DOHH2 (cell line): Measurements from ENCODE around the gene SYTL5.

Experiments used
- H3F3A ChIP-seq: fragments of 200-600 bp; sonication (generic), shearing (Covaris generic); 2 replicates; pipeline ENCODE4 v1.6.0; 2016; ENCODE audit warnings: antibody characterized with exemption, mild to moderate bottlenecking; ENCODE audit not compliant: control insufficient read depth, insufficient read depth
- H3K27ac ChIP-seq: fragments of 200-600 bp; sonication (generic); 2 replicates; pipeline ENCODE4 v1.5.1; 2014; ENCODE audit warnings: low read depth, mild to moderate bottlenecking, low read length, moderate library complexity
- H3K27me3 ChIP-seq: fragments of 200-600 bp; sonication (generic); 2 replicates; pipeline ENCODE4 v1.6.1; 2014; ENCODE audit warnings: mild to moderate bottlenecking, low read length, mixed read lengths; ENCODE audit not compliant: control insufficient read depth
- H3K36me3 ChIP-seq: fragments of 200-600 bp; sonication (generic); 2 replicates; pipeline ENCODE4 v1.6.1; 2014; ENCODE audit warnings: mild to moderate bottlenecking, low read length, moderate library complexity, mixed read lengths; ENCODE audit not compliant: control insufficient read depth
- H3K4me1 ChIP-seq: fragments of 200-600 bp; sonication (generic); 2 replicates; pipeline ENCODE4 v1.6.1; 2014; ENCODE audit warnings: mild to moderate bottlenecking, low read length, mixed read lengths; ENCODE audit not compliant: control insufficient read depth
- H3K4me2 ChIP-seq: fragments of 200-600 bp; sonication (generic); 2 replicates; pipeline ENCODE4 v1.6.0; 2014; ENCODE audit warnings: mild to moderate bottlenecking, low read length, moderate library complexity
- H3K4me3 ChIP-seq: fragments of 200-600 bp; sonication (generic); 2 replicates; pipeline ENCODE4 v1.5.1; 2014; ENCODE audit warnings: mild to moderate bottlenecking, low read length, mixed read lengths
- H3K79me2 ChIP-seq: fragments of 200-600 bp; sonication (generic); 2 replicates; pipeline ENCODE4 v1.6.1; 2014; ENCODE audit warnings: mild to moderate bottlenecking, low read length, mixed read lengths; ENCODE audit not compliant: control insufficient read depth
- H3K9me2 ChIP-seq: fragments of 200-600 bp; sonication (generic); replicated peaks from 2 replicates; pipeline ENCODE4 v1.6.1; 2014; ENCODE audit warnings: mild to moderate bottlenecking, low read length, mixed read lengths; ENCODE audit not compliant: control insufficient read depth
- H3K9me3 ChIP-seq: fragments of 200-600 bp; sonication (generic); 2 replicates; pipeline ENCODE4 v1.6.1; 2014; ENCODE audit warnings: antibody characterized with exemption, low read length, mixed read lengths; ENCODE audit not compliant: control insufficient read depth, insufficient read depth
- H4K20me1 ChIP-seq: fragments of 200-600 bp; sonication (generic); 2 replicates; pipeline ENCODE4 v1.6.0; 2014; ENCODE audit warnings: low read depth, mild to moderate bottlenecking, antibody characterized with exemption, low read length, moderate library complexity; ENCODE audit not compliant: control insufficient read depth, insufficient read depth
- EZH2phosphoT487 ChIP-seq: fragments of 200-600 bp; sonication (generic); IDR thresholded peaks from 2 replicates; pipeline ENCODE4 v1.6.1; 2017; ENCODE audit warnings: borderline replicate concordance, mild to moderate bottlenecking, antibody characterized with exemption, low read length, moderate library complexity, mixed read lengths
- TF ChIP-seq, protein P1 (sequence below): fragments of 200-600 bp; sonication (generic); IDR thresholded peaks from one replicate; pipeline ENCODE4 v1.5.1; 2014; ENCODE audit warnings: antibody characterized with exemption, mild to moderate bottlenecking, low read depth, low read length; ENCODE audit not compliant: poor library complexity, severe bottlenecking

Gene SYTL5

DNA sequence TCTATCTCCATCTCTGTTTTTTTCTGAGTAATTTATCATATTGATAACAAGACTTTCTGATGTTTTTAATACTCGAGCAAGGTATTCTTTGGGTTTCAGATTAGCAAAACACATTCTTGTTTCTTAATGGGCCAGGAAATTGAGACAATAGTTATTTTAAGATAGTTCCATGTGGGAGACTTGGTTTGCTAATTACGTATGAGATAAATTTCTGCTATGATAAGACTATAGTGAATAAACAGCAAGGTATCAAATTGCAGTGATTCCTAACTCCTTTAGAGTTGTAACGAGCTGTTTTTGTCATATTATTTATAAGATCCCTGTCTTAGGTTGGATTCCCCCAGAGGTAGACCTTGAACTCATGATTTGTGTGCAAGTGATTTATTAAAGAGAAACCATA is 38.3 kb downstream of the SYTL5 start:
- no peak for TF ChIP-seq EZH2phosphoT487
- H3F3A ChIP-seq = no peaks in the 10 kb centered on the region
- H3K4me2 ChIP-seq = no peak overlapping the region

DNA sequence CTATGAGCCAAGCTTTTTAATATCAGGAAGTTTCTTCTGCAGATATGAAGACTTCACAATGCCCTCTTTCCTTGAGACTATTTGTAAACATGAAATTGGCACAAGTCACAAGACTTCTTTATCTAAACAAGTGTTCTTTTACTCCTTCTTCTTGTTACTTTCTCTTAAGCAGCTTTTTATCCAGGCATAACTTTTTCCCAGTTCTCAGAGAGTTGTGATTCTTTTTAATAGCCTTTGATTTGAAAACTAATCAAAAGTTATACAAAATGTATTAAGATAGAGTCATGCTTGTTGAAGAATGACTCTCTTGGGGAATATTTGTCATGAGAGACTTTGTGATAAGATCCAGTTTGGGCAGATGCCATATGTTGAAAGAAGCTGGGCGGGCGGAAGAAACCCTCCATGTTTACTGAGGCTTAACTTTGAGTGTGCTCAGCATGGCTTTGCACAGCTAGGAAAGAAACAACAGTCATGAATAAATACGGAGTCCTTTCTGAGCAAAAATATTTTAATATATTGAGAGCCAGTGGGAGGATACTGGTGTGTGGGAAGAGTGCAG is 39.3 kb downstream of the SYTL5 start:
- no peaks in the 10 kb centered on the region for H3F3A ChIP-seq
- H3K79me2 ChIP-seq = no peaks in the 10 kb centered on the region
- H3K4me1 ChIP-seq = no peaks in the 10 kb centered on the region
- H3K4me2 ChIP-seq = no peak overlapping the region
- no peak overlapping the region for H3K27ac ChIP-seq
- no peaks in the 10 kb centered on the region for H3K9me3 ChIP-seq
- no peaks in the 10 kb centered on the region for H4K20me1 ChIP-seq
- no peaks in the 10 kb centered on the region for H3K9me2 ChIP-seq
- no peak for TF ChIP-seq EZH2phosphoT487
- TF ChIP-seq, protein P1, sequence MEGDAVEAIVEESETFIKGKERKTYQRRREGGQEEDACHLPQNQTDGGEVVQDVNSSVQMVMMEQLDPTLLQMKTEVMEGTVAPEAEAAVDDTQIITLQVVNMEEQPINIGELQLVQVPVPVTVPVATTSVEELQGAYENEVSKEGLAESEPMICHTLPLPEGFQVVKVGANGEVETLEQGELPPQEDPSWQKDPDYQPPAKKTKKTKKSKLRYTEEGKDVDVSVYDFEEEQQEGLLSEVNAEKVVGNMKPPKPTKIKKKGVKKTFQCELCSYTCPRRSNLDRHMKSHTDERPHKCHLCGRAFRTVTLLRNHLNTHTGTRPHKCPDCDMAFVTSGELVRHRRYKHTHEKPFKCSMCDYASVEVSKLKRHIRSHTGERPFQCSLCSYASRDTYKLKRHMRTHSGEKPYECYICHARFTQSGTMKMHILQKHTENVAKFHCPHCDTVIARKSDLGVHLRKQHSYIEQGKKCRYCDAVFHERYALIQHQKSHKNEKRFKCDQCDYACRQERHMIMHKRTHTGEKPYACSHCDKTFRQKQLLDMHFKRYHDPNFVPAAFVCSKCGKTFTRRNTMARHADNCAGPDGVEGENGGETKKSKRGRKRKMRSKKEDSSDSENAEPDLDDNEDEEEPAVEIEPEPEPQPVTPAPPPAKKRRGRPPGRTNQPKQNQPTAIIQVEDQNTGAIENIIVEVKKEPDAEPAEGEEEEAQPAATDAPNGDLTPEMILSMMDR = no peak
- no peak overlapping the region for H3K4me3 ChIP-seq
- no peaks in the 10 kb centered on the region for H3K27me3 ChIP-seq
- no peaks in the 10 kb centered on the region for H3K36me3 ChIP-seq

More for the DNA sequence above, 38.3 kb downstream of the SYTL5 start:
- Histone ChIP-seq H3K4me3 (no peak overlapping the region), H3K27me3 (no peaks in the 10 kb centered on the region), H4K20me1 (no peaks in the 10 kb centered on the region), H3K4me1 (no peaks in the 10 kb centered on the region), H3K9me2 (no peaks in the 10 kb centered on the region), H3K9me3 (no peaks in the 10 kb centered on the region), H3K27ac (no peak overlapping the region), H3K79me2 (no peaks in the 10 kb centered on the region), H3K36me3 (no peaks in the 10 kb centered on the region)

DNA sequence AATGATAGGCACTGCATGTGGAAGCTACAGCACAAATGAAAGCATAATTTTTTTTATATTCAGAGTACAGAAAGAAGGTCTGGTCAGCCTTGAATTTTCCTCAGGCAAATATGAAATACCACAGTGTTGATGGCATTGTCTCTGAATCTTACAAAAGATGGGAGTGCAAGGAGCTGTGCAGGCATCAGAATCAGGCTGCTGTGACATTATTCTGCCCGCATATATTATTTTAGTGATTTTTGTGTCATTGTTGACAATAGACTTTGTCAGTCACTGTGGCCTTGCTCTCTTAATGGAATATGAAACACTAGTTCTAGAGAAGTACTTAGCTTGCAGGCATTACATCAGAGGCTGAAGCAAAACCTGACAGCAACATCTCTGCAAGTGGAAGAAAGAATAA is 42.5 kb downstream of the SYTL5 start:
- H3K9me3 ChIP-seq = no peaks in the 10 kb centered on the region
- TF ChIP-seq, protein P1 = no peak
- no peak for TF ChIP-seq EZH2phosphoT487
- H4K20me1 ChIP-seq = no peaks in the 10 kb centered on the region
- no peaks in the 10 kb centered on the region for H3K4me1 ChIP-seq
- no peak overlapping the region for H3K4me2 ChIP-seq
- no peak overlapping the region for H3K27ac ChIP-seq
- no peaks in the 10 kb centered on the region for H3K9me2 ChIP-seq
- H3F3A ChIP-seq = no peaks in the 10 kb centered on the region
- H3K36me3 ChIP-seq = no peaks in the 10 kb centered on the region
- H3K79me2 ChIP-seq = no peaks in the 10 kb centered on the region
- no peak overlapping the region for H3K4me3 ChIP-seq
- no peaks in the 10 kb centered on the region for H3K27me3 ChIP-seq

DNA sequence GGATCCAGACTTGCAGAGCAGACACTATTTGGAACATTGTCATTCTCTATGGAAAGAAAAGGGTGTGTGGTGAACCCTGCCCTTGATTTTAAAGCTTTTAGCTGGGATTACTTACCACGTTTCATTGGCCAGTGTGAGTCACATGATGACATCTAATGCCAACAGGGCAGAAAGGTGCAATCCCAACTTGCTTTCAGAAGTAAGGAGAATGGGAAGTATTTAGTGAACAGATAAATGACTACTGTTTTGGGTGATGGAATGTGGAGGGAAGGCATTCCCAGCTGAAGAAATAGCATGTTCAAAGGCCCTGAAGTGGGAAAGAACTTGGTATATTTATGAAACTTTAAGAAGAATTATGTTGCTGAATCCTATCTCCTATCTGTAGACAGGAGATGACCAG is 44.5 kb downstream of the SYTL5 start:
- Histone ChIP-seq H3K27ac (no peak overlapping the region), H3K9me3 (no peaks in the 10 kb centered on the region), H4K20me1 (no peaks in the 10 kb centered on the region), H3K4me3 (no peak overlapping the region), H3K36me3 (no peaks in the 10 kb centered on the region), H3K4me2 (no peak overlapping the region), H3K9me2 (no peaks in the 10 kb centered on the region), H3F3A (no peaks in the 10 kb centered on the region), H3K27me3 (no peaks in the 10 kb centered on the region), H3K4me1 (no peaks in the 10 kb centered on the region), H3K79me2 (no peaks in the 10 kb centered on the region)
- TF ChIP-seq, protein P1 = no peak
- TF ChIP-seq EZH2phosphoT487 = no peak
